ENCODE results near the gene DEFB129. TPM values are rescaled to one million over a fixed set of nuclear protein-coding genes. Genes with fewer than 3 reads are reported as not detected.

Gene DEFB129
- total and polyA plus RNA-seq, 10 of the 15 experiments (the other 5 are each of a cell fraction or from before 2014, with no cell fraction given): not detected

GRCh38 chr20:221258-221830, 5.7 kb upstream of the DEFB129 start:
- no peak overlapping the region for H3K4me2 ChIP-seq (ENCODE audit: control insufficient read depth, insufficient read depth)
- H2AFZ ChIP-seq (ENCODE audit: control insufficient read depth, low read depth, low read length): no peak overlapping the region
- TF ChIP-seq ATF3 (IDR thresholded peaks at IDR 0.05; ENCODE audit: borderline replicate concordance, extremely low read depth, low read depth, low read length) (no peak), JUNB (IDR thresholded peaks at IDR 0.05) (no peak), GATAD2B (conservative IDR thresholded peaks at IDR 0.05; ENCODE audit: low read depth) (no peak), CBFB (IDR thresholded peaks at IDR 0.05; ENCODE audit: low read depth) (no peak), NKRF (conservative IDR thresholded peaks at IDR 0.05) (no peak), TBL1XR1 (IDR thresholded peaks at IDR 0.05; ENCODE audit: low read depth, low read length) (no peak), RAD21 (IDR thresholded peaks at IDR 0.05; ENCODE audit: insufficient read depth, low read depth, low read length) (no peak), ZSCAN29 (IDR thresholded peaks at IDR 0.05) (no peak), MYC (IDR thresholded peaks at IDR 0.05; ENCODE audit: insufficient read depth, insufficient read length, insufficient replicate concordance, low read length, severe bottlenecking) (no peak), MTA2 (IDR thresholded peaks at IDR 0.05; ENCODE audit: low read depth) (no peak), CHD4 (IDR thresholded peaks at IDR 0.05) (no peak), HDGF (IDR thresholded peaks at IDR 0.05) (no peak), CREB1 (IDR thresholded peaks at IDR 0.05; ENCODE audit: low read depth) (no peak), IRF5 (IDR thresholded peaks at IDR 0.05; ENCODE audit: borderline replicate concordance) (no peak), EP300 (IDR thresholded peaks at IDR 0.05; ENCODE audit: borderline replicate concordance in 1 of 2, control insufficient read depth in 1 of 2, low read depth in 2 of 2, low read length in 2 of 2) (no peak), SMAD1 (IDR thresholded peaks at IDR 0.05; ENCODE audit: low read depth, partially characterized antibody) (no peak), FOXK2 (IDR thresholded peaks at IDR 0.05) (no peak), HCFC1 (IDR thresholded peaks at IDR 0.05; ENCODE audit: low read length) (no peak), EZH2 (IDR thresholded peaks at IDR 0.05; ENCODE audit: borderline replicate concordance, control insufficient read depth, low read depth, low read length) (no peak)
- ATAC-seq (no peak), DNase-seq (ENCODE audit: low read depth, low spot score) (no peak), FAIRE-seq (no peak)
- SMC1A ChIA-PET (ENCODE audit: uncharacterized antibody, unreplicated experiment): no interaction called here
- 0% methylated on average over 1 of the region's 1 CpG for WGBS (ENCODE audit: insufficient coverage, insufficient replicate concordance, low lambda C conversion rate, missing lambda C conversion rate)
- H3K4me3 ChIP-seq: no peak overlapping the region
- H3K4me1 ChIP-seq (ENCODE audit: control insufficient read depth, insufficient read depth, low read length): no peaks in the 10 kb centered on the region
- no peak overlapping the region for H3K27ac ChIP-seq (ENCODE audit: control insufficient read depth, insufficient read depth)
- no peak overlapping the region for H3K9ac ChIP-seq (ENCODE audit: control insufficient read depth, insufficient read depth, low read length)
- no peaks in the 10 kb centered on the region for H3K27me3 ChIP-seq (replicated peaks in 1 of 2; ENCODE audit: control insufficient read depth in 2 of 2, insufficient read depth in 2 of 2, low read length in 1 of 2)
- POLR2A ChIA-PET: no interaction called here
- no peaks in the 10 kb centered on the region for H3K36me3 ChIP-seq (ENCODE audit: control insufficient read depth in 2 of 2, insufficient read depth in 2 of 2, low read length in 1 of 2)
- in situ Hi-C loops (cut with MboI): no loop called here
- RAD21 ChIA-PET (ENCODE audit: unreplicated experiment): no interaction called here
- intact Hi-C loops (cut with micrococcal nuclease; ENCODE audit: unreplicated experiment): no loop called here
- no peaks in the 10 kb centered on the region for H4K20me1 ChIP-seq (ENCODE audit: control insufficient read depth, insufficient read depth)
- no peaks in the 10 kb centered on the region for H3K79me2 ChIP-seq (ENCODE audit: control insufficient read depth, insufficient read depth, low read length)
- no TSS peak for BruUV-seq (replicated peaks)
- H3K9me3 ChIP-seq (replicated peaks; ENCODE audit: control insufficient read depth, insufficient read depth, low read length): no peaks in the 10 kb centered on the region
- CTCF ChIA-PET: no interaction called here

Measured in GM12878 (cell line).